ENCODE measurements around the gene MTR. TPM values are rescaled to one million over a fixed set of nuclear protein-coding genes. Genes with fewer than 3 reads are reported as not detected.

The MTR gene
- total and polyA plus RNA-seq, 9 of the 15 experiments (the other 6 are each of a cell fraction or from before 2014, with no cell fraction given), result 3.4 to 44.3 (median 20.3) TPM

- TF ChIP-seq ZNF174 (CRISPR knock-in tag; IDR thresholded peaks at IDR 0.05) (no peak), TAF7 (tag; IDR thresholded peaks at IDR 0.05) (no peak), RERE (CRISPR knock-in tag; IDR thresholded peaks at IDR 0.05; ENCODE audit: borderline replicate concordance) (no peak), HDAC1 (IDR thresholded peaks at IDR 0.05) (no peak), ZNF586 (CRISPR knock-in tag; conservative IDR thresholded peaks at IDR 0.05) (no peak), SMAD2 (IDR thresholded peaks at IDR 0.05; ENCODE audit: low read depth, low read length) (no peak)
These were observed 5.5 kb downstream of the MTR start (continued) for GRCh38 chr1:236800623-236801022.

GRCh38 chr1:236802264-236802663, 7.2 kb downstream of the MTR start:
- FAIRE-seq (no peak), DNase-seq (ENCODE audit: extremely low read depth in 1 of 4, low spot score in 3 of 4) (no peak), ATAC-seq (peak; percentile 32)
- Histone ChIP-seq H3K9me1 (ENCODE audit: control insufficient read depth, insufficient read depth, low read length) (no peaks in the 10 kb centered on the region), H2AFZ (ENCODE audit: low read depth, low read length) (no peak overlapping the region), H3K79me2 (ENCODE audit: control insufficient read depth, insufficient read depth, low read length) (peaks cover 63% of the 10 kb centered on the region), H3K9ac (ENCODE audit: insufficient read depth in 1 of 2, low read depth in 2 of 2, low read length in 2 of 2) (no peak overlapping the region), H3K4me1 (replicated peaks in 1 of 2; ENCODE audit: control insufficient read depth in 2 of 2, insufficient read depth in 2 of 2, low read length in 2 of 2) (peaks cover 4 to 14% of the 10 kb centered on the region in 2 experiments; a peak in 3 of 5 replicates), H3K27me3 (ENCODE audit: control insufficient read depth in 2 of 2, insufficient read depth in 2 of 2, low read length in 2 of 2) (no peaks in the 10 kb centered on the region), H3K4me2 (ENCODE audit: insufficient read depth, low read length) (no peak overlapping the region), H3K36me3 (ENCODE audit: control insufficient read depth, insufficient read depth, low read length) (peaks cover 56% of the 10 kb centered on the region), H3K27ac (ENCODE audit: extremely low read depth, low read depth, low read length) (no peak overlapping the region), H3K9me3 (replicated peaks; ENCODE audit: control insufficient read depth, insufficient read depth, low read depth, low read length) (no peaks in the 10 kb centered on the region), H3K4me3 (no peak overlapping the region), H4K20me1 (replicated peaks; ENCODE audit: control insufficient read depth, insufficient read depth, low read length) (no peaks in the 10 kb centered on the region)
- intact Hi-C loops (cut with micrococcal nuclease), result no loop called here
- ChIA-PET POLR2A (interaction anchor here (0.6 kb wide), 1 partner anchor 208 kb away, joined by 4 read pairs; no protein-coding TSS in a partner anchor), CTCF (ENCODE audit: low intra/inter-chr PET ratio) (no interaction called here)
- WGBS (ENCODE audit: insufficient coverage, low coverage, missing lambda C conversion rate), result 51% methylated on average over 3 of the region's 3 CpGs
- in situ Hi-C loops (cut with MboI), result no loop called here
- no TSS peak for BruUV-seq (replicated peaks)
- no peak for TF ChIP-seq ZNF398 (CRISPR knock-in tag; IDR thresholded peaks at IDR 0.05)
- no peak for TF ChIP-seq TGIF2 (CRISPR knock-in tag; IDR thresholded peaks at IDR 0.05)
- TF ChIP-seq GTF2A2 (tag; IDR thresholded peaks at IDR 0.05), result no peak
- no peak for TF ChIP-seq MTA2 (IDR thresholded peaks at IDR 0.05; ENCODE audit: low read depth)

Data from K562 (cell line).